NOMO-1 treated with DMSO at 0.1 percent for 48 hours (cell line): Measurements from ENCODE around the gene RPL3.
A peak's percentile ranks its signal among the peaks of the same experiment; 100 is the strongest.

Experiments used
- DNase-seq: peaks from one replicate; lab custom pipeline; 2025; ENCODE audit not compliant: unreplicated experiment; lab: John Stamatoyannopoulos, UW

RPL3 gene

GRCh38 chr22:39317775-39318506, 1.5 kb downstream of the RPL3 start:
- no peak for DNase-seq

GRCh38 chr22:39317084-39317774, 2.2 kb downstream of the RPL3 start:
- DNase-seq, result no peak

DNA sequence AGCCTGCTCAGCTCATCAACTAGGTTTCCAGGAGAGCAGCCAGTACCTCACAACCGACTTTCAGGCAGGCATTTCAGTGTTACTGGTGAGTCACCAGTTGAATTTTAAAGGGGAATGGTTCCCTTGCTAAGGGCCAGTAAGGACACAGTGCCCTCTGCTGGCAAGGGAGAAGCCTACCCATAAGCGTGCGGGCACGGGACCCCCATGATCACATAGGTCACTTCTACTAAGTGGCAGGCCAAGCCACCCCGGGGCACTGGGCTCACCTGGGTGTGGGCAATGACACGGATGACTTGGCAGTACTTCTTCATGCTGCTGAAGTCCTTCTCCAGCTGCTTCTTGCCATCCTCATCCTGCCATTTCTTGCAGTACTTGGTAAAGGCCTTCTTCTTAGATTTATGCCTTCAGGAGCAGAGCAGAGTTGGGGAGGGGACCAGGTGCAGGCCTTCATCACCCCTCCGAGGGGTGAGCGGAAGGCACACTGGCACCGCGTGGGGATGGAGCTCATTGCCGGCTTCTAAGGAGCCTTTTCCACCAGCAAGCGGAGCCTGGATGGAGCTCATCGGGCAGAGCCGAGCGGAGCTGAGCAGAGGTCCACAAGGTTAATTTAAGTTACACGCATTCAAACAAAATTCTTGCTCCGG, 2.9 kb downstream of the RPL3 start:
- peak; percentile 89 for DNase-seq

DNA sequence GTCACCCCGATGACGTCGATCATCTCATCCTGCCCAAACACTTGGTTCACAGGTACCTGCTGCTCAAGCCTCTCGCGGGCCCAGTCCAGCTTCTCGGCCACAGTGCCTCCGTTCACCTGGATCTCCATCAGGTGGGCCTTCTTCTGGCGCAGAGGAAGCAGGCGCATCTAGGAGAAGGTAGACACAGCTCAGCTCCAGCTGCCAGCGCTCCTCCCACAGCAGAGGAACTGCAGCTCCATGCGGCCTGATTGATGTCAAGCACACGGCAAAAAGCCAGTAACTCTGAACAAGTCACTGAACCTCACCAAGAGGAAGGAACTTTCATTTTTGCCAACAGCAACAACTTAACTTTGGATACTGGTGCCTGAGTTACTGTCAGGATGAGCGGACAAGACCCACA, 4.0 kb downstream of the RPL3 start:
- no peak for DNase-seq

GRCh38 chr22:39314251-39314971, 5.0 kb downstream of the RPL3 start:
- DNase-seq, result no peak

- no peak for DNase-seq
Observed at GRCh38 chr22:39313258-39314001, 6.0 kb downstream of the RPL3 start.

GRCh38 chr22:39312410-39312809, 7.0 kb downstream of the RPL3 start:
- no peak for DNase-seq

DNA sequence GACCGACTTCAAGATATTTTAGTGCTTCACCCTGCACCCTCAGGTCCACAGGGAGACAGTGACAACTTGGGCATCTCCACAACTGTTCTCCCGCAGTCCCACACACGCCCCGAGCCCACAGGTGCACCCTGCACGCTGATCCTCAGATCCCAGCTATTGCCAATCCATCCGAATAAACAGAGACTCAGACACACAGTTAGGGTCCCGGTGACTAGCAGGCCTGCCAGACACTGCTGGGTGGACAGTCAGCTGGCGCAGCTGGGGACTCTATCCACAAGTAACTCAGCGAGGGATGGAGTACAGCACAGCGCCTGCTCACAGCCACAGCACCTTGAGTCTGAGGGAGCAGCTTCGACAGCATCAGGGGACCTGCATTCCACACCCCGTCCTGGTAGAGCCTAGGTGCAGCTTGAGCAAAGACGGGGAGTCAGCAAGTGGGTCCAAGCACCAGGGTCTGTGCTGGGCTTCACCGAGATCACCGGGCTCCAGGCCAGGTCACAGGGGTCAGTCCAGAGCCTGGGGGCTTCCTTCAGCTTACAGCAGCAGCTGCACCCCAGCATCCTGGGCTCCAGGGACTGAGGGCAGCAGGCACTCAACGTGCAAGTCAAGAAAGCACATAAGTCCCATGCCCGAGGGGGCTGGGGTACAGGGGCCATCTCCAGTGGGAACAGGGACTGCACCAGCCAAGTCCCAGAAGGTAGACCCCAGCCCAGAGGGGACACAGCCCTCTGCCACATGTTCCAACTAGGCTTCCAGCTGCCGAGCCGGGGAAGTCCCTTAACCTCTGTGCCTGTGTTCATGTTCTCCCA, 7.6 kb downstream of the RPL3 start:
- DNase-seq, result no peak

- DNase-seq, result no peak
Observed at GRCh38 chr22:39309881-39310714, 9.3 kb downstream of the RPL3 start.

DNA sequence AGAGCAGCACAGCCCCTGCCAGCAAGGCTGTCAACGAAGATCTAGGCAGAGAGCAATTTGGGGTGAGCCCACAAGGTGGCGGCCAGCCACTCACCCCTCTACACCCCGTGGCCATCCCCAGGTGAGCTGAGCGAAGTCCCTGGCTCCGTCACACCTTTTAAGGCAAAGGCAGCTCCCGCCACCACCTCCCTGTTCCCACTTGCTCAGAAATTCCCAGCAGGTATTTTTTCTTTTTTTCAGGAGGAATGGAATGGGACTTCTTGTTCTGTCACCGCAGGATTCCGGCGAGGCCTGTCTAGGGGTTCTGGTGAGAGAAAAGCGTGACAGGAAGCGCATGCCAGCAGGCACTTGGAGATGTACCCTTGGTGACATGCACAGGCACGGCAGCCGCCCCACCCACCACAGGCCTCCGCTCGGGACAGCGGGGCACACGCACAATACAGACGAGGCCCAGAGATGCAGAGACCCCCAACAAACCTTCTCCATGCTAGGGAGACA, 10.0 kb downstream of the RPL3 start:
- no peak for DNase-seq

DNA sequence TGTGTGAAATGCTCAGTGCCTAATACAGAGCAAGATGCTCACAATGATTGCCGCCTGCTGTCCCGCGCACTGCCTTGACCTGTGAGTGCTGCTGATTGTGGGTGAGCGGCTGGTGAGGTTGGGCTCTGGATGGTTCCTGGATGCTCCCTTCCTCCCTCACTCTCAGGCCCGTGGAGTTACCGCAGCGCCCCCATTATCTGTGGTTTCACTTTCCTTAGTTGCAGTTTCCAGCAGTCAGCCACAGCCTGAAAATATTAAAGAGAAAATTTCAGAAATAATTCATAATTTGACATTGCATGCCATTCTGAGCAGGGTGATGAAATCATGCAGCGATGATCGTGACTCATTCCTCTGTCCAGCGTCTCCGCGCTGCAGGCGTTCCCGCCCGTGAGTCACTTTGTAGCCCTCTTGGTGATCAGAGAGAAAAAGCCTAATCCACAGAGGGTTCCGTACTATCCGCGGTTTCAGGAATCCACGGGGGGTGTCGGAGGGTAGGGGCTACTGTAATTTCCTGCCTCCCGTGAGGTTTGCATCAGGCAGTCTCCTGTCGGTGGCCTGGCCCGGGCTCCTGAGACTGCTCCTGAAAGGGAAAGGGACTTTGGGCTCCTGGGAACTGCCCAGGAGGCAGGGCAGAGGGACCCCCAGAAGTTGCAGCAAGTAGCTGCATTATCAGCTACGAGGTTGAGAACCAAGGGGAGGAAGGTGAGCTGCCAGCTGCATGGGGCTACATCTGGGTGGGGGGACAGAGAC, 10.6 kb downstream of the RPL3 start:
- DNase-seq, result peak; percentile 81

GRCh38 chr22:39306456-39307361, 12.7 kb downstream of the RPL3 start:
- no peak for DNase-seq

DNA sequence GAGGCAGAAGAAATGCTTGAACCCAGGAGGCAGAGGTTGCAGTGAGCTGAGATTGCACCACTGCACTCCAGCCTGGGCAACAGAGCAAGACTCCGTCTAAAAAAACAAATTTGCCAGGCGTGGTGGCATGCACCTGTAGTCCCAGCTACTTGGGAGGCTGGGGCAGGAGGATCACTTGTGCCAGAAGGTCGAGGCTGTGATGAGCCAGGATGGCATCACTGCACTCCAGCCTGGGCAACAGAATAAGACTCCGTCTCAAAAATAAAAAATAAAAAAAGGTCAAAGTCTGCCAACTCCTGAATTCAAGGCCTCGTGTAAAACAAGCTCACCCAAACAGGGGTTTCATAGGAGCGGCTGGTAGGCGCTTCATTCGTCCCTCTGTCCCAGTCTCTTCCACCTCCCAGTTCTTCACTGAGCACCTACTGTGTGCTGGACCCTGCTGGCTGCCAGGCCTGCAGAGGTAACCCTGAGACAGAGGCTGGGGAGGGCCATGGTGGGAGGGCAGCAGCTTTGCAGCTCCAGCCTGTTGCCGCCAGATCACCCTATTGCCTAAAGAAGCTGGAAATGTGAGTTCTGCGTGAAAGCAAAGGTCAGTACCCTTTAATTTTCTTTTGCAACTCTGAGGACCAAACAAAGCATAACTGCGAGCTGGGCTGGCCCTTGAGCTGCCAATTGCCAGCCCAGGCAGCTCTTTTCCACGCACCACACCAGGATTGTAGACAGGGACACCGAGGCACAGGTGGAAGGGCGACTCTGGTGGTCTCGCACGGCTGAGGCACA, 15.3 kb downstream of the RPL3 start:
- no peak for DNase-seq

GRCh38 chr22:39303358-39303757, 16.1 kb downstream of the RPL3 start:
- DNase-seq, result no peak

- no peak for DNase-seq
Observed at GRCh38 chr22:39302431-39302960, 16.9 kb downstream of the RPL3 start.

DNA sequence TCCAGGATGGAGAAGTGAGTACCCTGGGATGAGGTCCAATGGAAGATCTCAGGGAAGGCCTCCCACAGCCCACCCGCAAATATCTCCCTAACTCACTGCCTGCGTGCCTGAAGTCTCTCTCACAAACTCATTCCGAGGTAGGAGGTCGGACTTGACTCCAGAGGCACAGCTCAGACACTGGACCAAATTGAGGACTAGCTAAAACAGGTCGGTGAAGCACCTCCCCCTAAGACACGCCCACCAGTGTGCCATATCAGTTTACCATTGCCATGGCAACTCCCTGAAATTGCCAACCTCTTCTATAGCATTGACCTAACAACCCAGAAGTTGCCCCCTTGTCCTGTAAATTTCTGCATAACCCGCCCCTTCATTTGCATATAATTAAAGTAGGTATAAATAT, 17.5 kb downstream of the RPL3 start:
- DNase-seq, result no peak
